HG02678 (cell line): ENCODE results near the gene DMBX1.

ENCODE experiments used
- ATAC-seq: cut with Tn5 transposase; IDR thresholded peaks from one replicate; pipeline ENCODE4 v1.9.1; 2021; ENCODE audit warnings: mild to moderate bottlenecking, moderate library complexity; ENCODE audit not compliant: unreplicated experiment

Gene DMBX1

DNA sequence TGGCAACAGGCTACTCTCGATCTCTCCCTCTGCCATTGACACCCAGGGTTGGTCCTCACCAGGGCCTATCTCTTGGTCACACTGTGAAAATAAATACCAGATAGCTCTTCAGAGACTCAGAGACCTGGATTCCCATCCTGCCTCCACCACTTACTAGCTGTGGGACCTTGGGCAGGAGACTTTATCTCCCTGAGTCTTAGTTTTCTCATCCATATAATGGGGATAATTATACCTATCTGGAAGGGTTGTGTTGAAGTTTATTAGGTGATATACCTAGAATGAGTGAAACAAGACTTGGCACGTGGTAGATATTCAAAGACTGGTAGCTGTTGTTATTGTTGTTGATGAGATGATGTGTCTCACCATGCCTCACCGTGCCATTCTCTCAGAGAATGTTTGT lies 7.4 kb downstream of the DMBX1 start:
- ATAC-seq = no peak

- ATAC-seq = no peak
Measured at GRCh38 chr1:46497665-46498064, 8.0 kb downstream of the DMBX1 start.

GRCh38 chr1:46501528-46501927 lies 11.9 kb downstream of the DMBX1 start:
- ATAC-seq = no peak

DNA sequence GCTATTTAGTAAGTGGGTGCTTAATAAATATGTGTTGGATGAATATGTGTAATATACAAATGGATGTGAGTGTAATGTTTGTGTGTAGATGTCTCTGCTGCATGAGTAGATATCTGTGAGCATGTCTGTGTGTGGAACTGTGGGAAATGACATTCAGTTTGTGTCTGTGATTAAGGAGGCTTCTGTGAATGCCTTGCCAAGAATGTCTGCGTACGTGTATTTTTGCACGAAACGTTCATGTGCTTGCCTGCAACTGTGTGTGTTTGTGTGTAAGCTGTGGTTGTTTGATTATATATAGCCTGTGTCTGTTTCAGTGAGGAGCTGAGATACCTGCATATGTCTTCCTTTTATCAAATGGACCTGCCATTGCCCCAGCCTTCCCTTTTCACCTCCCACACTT lies 13.8 kb downstream of the DMBX1 start:
- ATAC-seq = no peak

DNA sequence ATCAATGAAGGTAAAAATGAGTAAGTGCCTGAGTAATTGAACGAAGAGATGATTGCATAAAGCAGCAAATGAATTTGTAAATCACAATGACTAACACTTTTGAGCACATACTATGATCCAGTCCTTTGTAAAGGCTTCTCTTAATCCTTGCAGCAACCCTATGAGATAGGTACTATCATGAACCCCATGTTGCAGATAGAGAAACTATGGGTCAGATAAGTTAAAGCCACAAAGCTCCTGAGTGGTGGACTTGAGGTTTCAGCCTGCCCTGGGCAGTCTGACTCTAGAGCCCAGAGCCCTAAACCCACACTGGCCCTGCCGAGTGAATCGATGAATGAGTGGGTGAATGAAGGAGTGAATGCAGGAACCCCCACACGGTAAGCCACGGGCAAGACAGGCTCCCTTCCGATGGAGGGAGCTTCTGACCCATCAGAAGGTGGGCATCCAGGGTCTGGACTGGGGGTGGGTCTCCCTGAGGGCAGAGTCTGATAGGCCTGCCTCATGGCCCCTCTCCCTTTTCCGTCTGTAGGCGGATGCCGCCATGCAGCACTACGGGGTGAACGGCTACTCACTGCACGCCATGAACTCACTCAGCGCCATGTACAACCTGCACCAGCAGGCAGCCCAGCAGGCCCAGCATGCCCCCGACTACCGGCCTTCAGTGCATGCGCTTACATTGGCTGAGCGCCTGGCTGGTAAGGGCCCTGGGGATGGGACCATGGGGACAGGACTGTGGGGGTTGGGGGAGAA lies 17.0 kb downstream of the DMBX1 start:
- no peak for ATAC-seq

GRCh38 chr1:46508757-46509156 lies 19.1 kb downstream of the DMBX1 start:
- ATAC-seq = no peak

DNA sequence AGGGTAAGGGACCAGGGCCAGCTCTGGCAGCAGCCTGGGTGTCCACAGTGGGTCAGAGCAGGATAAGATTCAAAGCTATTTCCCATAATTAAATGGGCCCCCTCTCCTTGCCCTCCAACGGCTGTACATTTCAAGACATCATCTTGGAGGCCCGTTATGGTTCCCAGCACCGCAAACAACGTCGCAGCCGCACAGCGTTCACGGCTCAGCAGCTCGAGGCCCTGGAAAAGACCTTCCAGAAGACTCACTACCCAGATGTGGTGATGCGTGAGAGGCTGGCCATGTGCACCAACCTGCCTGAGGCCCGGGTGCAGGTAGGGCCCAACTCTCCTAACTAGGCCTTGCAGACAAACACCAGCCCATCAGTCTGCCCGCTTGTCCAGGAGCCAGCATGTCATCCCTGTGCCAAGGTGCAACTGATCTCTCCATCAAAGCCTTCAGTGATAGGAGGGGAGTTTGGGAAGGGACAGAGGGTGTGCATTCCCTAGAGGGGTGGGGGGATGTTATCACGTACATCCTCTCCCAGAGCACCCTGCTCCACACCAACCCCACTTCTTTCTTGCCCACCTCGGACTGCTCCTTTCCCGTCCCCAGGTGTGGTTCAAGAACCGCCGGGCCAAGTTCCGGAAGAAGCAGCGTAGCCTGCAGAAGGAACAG lies 20.8 kb downstream of the DMBX1 start:
- ATAC-seq = no peak

- no peak for ATAC-seq
Measured at GRCh38 chr1:46510998-46511365, 21.3 kb downstream of the DMBX1 start.

DNA sequence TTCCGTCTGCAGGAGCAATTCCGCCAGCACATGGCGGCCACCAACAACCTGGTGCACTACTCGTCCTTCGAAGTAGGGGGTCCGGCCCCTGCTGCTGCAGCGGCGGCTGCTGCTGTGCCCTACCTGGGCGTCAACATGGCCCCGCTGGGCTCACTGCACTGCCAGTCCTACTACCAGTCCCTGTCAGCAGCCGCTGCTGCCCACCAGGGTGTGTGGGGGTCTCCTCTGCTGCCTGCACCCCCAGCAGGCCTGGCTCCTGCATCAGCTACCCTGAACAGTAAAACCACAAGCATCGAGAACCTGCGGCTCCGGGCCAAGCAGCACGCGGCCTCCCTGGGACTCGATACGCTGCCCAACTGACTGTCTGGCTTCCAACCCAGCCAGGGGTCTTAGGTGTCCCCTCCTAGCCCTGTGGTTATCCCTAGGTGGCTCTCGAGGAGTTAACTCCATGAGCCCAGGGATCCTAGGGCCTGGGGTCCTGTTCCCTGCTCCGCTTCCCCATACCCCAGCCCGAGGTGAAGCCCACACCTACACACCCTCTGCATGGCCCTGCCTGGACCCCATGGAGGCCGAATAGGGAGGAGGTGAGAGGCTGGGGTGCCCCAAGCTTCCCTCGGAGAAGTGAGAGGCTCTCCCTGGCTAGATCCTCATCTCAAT lies 22.6 kb downstream of the DMBX1 start:
- ATAC-seq = no peak

- no peak for ATAC-seq
Measured at GRCh38 chr1:46512792-46513190, 23.2 kb downstream of the DMBX1 start.

DNA sequence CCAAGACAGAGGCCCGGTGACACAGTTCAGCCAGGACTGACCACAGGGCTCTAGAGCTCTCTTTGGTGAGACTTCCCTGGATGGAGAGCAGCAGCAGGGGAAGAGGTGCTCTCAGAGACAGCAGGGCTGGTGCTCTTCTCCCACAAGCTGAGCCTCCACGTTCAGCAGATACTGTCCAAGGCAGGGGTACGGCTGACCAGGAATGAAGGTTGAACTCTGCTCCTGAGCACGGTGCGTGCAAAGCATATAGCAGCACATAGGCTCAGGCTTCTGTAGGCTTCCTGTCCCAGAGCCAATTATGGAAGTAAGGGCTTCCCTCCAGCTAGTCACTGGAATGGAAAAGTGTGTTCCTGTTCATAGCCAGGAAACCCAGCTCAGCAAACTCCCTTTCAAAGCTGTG lies 23.9 kb downstream of the DMBX1 start:
- no peak for ATAC-seq

DNA sequence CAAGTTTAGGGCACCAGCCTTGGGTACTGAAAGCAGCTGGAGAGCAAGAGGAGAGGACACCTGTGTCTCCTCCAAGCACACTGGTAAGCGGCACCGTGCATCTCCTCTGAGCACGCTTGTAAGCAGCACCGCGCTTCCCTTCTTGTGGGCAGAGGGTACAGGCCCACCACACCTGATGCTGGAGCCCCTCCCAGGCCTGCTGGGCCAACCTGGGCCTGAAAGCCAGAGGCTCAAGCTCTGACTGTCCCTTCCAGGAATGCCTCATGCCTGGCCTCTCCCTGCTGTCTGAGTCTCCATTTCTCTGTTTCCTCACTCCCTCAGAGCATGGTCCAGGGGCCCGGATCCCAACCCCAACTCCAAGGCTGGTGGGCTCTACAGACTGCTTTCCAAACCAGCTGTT lies 25.9 kb downstream of the DMBX1 start:
- no peak for ATAC-seq

- ATAC-seq = no peak
Measured at GRCh38 chr1:46516200-46516950, 26.7 kb downstream of the DMBX1 start.

GRCh38 chr1:46517010-46517600 lies 27.5 kb downstream of the DMBX1 start:
- no peak for ATAC-seq

GRCh38 chr1:46517932-46518498 lies 28.4 kb downstream of the DMBX1 start:
- no peak for ATAC-seq

DNA sequence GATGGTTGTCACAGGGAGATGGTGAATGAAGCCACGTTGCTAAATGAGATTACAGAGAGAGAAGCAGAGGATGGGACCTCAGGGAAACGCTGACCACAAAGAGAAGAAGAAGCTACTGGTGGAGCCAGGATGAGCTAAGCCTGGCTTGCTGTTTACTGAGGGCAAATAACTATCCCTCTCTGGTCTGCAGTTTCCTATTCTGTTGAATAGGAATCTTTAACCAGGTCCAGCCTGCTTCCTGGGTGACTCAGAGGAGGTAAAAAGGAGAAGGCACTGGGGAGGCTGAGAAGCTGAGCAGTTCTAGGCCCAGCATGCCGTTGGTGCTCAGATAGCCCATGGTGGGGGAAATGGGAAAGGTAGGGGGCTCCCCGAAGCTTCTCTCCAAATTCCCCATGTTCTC lies 29.6 kb downstream of the DMBX1 start:
- ATAC-seq = no peak

DNA sequence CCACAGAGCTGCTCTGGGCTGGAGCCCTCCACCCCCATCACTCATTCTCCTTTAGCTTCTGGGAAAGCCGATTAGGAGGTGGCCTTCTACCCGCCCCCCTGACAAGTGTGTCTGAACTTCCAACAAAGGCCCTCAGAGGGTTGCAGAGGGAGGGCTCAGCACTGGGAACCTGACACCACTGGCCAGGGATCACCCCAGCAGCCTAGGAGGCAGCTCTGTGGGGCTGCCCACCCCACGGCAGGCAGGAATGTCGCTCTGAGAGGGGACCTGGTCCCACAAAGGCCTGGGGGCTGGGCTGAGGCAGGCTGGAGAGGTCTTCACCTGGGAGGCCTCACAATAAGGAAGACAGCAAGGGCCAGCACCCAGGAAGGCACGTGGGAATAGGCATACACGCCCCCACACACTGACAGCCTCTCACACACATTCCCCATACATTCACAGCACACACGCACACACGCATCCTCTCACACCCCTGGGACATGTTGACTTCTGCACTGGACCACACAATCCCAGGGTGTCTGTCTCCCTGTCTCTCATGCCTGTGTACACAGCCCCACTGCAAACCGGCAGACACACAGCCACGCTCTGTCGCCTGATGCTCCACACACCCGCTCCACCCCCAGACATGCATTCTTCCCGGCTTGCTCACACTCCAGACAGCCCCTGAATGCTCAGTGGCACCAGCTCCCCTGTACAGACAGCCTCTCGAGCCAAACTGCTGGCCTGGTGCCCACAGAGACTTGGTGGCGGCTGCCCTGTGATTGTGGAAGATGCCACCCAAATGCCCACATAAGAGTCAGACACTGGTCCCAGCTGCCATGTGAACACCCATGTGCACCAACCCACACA lies 30.7 kb downstream of the DMBX1 start:
- no peak for ATAC-seq

DNA sequence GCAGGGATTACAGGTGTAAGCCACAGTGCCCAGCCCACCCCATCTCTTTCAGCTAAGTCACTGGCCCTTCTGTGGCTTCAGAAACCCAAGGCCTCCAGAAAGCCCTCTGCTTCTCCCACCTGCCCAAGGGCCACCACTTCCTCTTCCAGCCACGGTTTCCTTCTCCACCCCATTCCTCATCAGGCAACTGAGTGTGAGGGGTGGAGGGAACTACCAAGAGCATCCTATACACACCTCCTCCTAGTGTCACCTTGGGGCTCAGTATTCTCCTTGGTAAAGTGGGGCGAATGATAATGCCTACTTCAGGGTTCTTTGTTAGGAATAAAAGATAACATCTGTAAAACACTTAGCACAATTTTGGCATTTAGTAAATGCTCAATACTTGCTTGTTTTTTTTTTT lies 31.8 kb downstream of the DMBX1 start:
- ATAC-seq = no peak

- ATAC-seq = no peak
Measured at GRCh38 chr1:46522184-46522968, 32.7 kb downstream of the DMBX1 start.
